AG10803 (cell line): ENCODE results near the gene LACRT.
"Not testable (repeated sequence)": the region's sequence is repeated elsewhere in the genome, so short reads cannot be mapped to it uniquely, and the experiment has no call there.

Experiments
- DNase-seq: peaks from one replicate; pipeline ENCODE4 v3.0.0; 2010; ENCODE audit warnings: low read depth
- H3K4me3 ChIP-seq: 2 replicates; pipeline ENCODE4 v1.5.1; 2011; ENCODE audit warnings: mild to moderate bottlenecking, low read length, control low read depth
- CTCF ChIP-seq: conservative IDR thresholded peaks from 2 replicates; pipeline ENCODE4 v1.5.1; 2011; ENCODE audit warnings: mild to moderate bottlenecking, low read length, control low read depth, inconsistent platforms

LACRT gene

GRCh38 chr12:54653025-54653424 is 18.3 kb upstream of the LACRT start:
- no peak for TF ChIP-seq CTCF
- DNase-seq = no peak
- H3K4me3 ChIP-seq = no peak overlapping the region

- TF ChIP-seq CTCF = no peak
- DNase-seq = no peak
- H3K4me3 ChIP-seq = no peak overlapping the region
Observed at GRCh38 chr12:54650889-54651288, 16.2 kb upstream of the LACRT start.

GRCh38 chr12:54650409-54650808 is 15.7 kb upstream of the LACRT start:
- H3K4me3 ChIP-seq = no peak overlapping the region
- TF ChIP-seq CTCF = no peak
- DNase-seq = no peak

GRCh38 chr12:54649825-54650224 is 15.1 kb upstream of the LACRT start:
- DNase-seq = no peak
- TF ChIP-seq CTCF = no peak
- H3K4me3 ChIP-seq = no peak overlapping the region

GRCh38 chr12:54648265-54648664 is 13.6 kb upstream of the LACRT start, which contains the start of gene DCD:
DCD (minus strand) TSS chr12:54648365; CDS start chr12:54648303, 62 bp downstream.
- no peak within 1 kb of the TSS for H3K4me3 ChIP-seq
- DNase-seq = no peak
- no peak for TF ChIP-seq CTCF

- TF ChIP-seq CTCF = no peak
- H3K4me3 ChIP-seq = no peak overlapping the region
- no peak for DNase-seq
Observed at GRCh38 chr12:54641554-54641953, 6.9 kb upstream of the LACRT start.

GRCh38 chr12:54641089-54641488 is 6.4 kb upstream of the LACRT start:
- H3K4me3 ChIP-seq = no peak overlapping the region
- TF ChIP-seq CTCF = no peak
- DNase-seq = no peak

GRCh38 chr12:54639112-54639511 is 4.4 kb upstream of the LACRT start:
- not testable (repeated sequence) for H3K4me3 ChIP-seq, DNase-seq
